ENCODE data around the gene KIF9.

DNA sequence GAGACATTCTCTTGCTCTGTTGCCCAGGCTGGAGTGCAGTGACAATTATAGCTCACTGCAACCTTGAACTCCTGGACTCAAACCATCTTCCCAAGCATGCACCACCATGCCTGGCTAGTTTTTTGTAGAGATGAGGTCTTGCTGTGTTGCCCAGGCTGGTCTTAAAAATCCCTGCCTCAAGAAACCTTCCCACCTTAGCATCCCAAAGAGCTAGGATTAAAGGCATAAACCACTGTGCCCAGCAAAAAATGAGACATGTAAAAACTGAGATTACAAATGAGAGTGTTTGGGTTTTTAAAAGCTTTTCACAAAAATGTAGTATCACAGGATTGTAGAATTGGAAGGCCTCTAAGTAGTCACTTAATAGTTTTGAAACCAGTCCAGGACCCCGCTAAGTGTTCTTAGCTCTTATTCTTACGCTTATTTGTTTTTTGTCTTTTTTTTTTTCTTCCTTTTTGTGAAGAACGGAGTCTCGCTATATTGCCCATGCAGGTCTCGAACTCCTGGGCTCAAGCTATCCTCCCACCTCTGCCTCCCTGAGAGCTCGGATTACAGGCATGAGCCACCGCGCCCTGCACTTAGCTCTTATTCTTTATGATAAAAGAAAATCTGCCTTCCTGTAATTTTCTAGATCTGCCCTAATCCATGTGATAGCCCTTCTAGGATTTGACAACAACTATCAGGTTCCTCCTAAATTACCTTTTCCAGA is 31.6 kb upstream of the KIF9 start:
- TF ChIP-seq, protein P1, sequence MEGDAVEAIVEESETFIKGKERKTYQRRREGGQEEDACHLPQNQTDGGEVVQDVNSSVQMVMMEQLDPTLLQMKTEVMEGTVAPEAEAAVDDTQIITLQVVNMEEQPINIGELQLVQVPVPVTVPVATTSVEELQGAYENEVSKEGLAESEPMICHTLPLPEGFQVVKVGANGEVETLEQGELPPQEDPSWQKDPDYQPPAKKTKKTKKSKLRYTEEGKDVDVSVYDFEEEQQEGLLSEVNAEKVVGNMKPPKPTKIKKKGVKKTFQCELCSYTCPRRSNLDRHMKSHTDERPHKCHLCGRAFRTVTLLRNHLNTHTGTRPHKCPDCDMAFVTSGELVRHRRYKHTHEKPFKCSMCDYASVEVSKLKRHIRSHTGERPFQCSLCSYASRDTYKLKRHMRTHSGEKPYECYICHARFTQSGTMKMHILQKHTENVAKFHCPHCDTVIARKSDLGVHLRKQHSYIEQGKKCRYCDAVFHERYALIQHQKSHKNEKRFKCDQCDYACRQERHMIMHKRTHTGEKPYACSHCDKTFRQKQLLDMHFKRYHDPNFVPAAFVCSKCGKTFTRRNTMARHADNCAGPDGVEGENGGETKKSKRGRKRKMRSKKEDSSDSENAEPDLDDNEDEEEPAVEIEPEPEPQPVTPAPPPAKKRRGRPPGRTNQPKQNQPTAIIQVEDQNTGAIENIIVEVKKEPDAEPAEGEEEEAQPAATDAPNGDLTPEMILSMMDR (IDR thresholded peaks at IDR 0.05 in 4 of 5, conservative IDR thresholded peaks at IDR 0.05 in 1 of 5) = no peak
- no peak for TF ChIP-seq POLR2A (IDR thresholded peaks at IDR 0.05)
